ENCODE results near the gene DKKL1.

DNA sequence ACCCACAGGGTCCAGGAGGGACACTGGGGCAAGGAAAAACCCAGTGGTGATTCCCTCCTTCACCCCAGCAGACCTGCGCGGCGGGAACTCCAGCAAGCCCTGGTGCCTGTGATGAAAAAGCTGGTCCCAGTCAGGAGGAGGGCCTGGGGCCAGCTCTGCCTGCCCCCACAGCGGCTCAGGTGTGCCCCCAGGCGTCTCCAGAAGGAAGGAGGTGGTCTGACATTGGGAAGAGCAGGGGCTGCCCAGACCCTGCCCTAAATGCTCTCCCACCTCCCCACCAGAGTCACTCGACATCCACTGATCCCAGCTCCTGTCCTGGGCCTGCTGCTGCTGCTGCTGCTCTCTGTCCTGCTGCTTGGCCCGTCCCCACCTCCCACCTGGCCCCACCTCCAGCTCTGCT lies 53.4 kb downstream of the DKKL1 start:
- TF ChIP-seq EZH2 (IDR thresholded peaks at IDR 0.05; ENCODE audit: borderline replicate concordance, low read depth, low read length, severe bottlenecking), result no peak
- TF ChIP-seq, protein P1, sequence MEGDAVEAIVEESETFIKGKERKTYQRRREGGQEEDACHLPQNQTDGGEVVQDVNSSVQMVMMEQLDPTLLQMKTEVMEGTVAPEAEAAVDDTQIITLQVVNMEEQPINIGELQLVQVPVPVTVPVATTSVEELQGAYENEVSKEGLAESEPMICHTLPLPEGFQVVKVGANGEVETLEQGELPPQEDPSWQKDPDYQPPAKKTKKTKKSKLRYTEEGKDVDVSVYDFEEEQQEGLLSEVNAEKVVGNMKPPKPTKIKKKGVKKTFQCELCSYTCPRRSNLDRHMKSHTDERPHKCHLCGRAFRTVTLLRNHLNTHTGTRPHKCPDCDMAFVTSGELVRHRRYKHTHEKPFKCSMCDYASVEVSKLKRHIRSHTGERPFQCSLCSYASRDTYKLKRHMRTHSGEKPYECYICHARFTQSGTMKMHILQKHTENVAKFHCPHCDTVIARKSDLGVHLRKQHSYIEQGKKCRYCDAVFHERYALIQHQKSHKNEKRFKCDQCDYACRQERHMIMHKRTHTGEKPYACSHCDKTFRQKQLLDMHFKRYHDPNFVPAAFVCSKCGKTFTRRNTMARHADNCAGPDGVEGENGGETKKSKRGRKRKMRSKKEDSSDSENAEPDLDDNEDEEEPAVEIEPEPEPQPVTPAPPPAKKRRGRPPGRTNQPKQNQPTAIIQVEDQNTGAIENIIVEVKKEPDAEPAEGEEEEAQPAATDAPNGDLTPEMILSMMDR (IDR thresholded peaks at IDR 0.05; ENCODE audit: borderline replicate concordance, extremely low read depth, low read length, poor library complexity, severe bottlenecking), result no peak

Data from DND-41 (cell line).